SW 1271 (cell line): Measurements from ENCODE around the gene SUSD6.

Source experiments
- DNase-seq, 2 experiments: peaks; one replicate each; lab custom pipeline; 2025; lab: John Stamatoyannopoulos, UW

Gene SUSD6, protein sequence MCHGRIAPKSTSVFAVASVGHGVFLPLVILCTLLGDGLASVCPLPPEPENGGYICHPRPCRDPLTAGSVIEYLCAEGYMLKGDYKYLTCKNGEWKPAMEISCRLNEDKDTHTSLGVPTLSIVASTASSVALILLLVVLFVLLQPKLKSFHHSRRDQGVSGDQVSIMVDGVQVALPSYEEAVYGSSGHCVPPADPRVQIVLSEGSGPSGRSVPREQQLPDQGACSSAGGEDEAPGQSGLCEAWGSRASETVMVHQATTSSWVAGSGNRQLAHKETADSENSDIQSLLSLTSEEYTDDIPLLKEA

DNA sequence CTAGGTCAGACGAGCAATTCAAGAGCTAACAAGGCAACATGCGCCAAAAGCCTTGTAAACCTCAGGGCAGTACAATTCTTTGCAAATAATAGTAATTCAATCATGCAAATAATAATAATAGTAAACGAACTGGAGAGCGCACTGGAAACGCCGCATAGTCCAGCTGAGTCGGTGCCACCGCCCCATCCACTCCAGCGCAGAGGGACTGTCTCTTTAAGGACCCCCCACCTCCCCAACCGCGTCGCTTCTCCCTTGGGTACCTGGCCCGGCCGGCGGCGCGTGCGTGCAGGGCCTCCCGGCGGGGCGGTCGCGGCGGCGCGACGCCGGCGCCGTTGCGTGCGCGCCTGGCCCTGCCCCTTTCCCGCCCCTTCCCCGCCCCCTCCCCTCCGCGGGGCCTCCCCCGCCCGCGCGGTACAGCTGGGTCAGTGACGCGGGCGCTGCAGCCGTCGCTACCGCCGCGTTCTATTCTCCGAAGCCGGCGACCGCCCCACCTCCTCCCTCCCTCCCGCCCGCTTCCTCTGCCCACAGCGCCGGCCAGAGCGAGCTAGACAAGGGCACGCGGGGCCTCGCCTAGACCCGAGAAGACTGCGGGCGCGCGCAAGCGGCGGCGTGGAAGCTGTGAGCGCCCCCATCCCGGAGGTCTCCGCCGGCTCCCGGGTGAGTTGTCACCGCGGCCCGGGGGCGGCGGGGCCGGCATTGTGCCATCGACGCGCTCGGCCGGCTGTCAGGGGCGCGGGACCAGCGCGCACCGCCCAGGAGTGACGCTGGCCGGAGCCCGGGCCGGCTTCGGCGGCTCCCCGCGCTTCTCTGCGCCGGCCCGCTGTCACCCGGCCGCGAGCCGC lies at the start of gene SUSD6:
SUSD6 (plus strand) TSS at position 425 of the 842 bp plus-strand sequence. CDS start 46,997 bp downstream, outside the sequence.
- peak; percentile 45 to 93 for DNase-seq

DNA sequence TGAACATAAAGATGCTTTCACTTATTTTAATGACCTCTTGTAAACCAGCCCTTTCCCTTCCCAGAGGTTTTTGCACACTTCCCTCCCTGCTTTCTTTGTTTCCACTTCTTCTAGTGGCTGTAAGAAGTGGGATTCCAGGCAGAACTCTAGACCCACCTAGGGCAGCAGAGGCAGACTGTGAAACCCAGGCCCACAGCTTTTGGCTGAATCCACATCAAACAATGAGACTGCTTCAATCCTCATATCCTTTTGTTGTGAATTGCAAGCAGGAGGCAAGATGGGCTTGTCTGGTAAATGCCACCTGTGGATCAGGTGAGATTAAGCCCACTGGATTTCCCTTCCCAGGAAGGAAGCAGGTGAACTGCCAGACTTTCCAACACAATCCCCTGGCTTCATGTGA lies 49.5 kb upstream of the SUSD6 start:
- no peak for DNase-seq

DNA sequence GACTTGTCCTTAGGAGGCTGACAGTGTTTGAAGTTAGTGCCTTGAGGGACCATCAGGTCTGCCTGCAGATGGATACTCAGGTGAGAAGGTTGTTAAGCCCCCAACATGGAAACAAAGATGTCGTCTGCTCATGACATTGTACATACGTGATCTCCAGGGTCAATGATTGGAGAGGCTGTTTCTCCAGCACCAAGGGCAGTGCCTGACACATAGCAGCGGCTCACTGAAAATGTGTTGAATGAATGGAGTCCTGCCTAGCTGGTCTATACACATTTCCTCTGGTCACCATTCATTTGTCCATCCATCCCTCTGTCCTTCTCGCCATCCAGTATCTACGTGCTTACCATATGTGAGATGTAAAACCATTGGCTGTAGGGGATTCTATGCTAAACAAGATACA lies 43.8 kb upstream of the SUSD6 start:
- no peak for DNase-seq

DNA sequence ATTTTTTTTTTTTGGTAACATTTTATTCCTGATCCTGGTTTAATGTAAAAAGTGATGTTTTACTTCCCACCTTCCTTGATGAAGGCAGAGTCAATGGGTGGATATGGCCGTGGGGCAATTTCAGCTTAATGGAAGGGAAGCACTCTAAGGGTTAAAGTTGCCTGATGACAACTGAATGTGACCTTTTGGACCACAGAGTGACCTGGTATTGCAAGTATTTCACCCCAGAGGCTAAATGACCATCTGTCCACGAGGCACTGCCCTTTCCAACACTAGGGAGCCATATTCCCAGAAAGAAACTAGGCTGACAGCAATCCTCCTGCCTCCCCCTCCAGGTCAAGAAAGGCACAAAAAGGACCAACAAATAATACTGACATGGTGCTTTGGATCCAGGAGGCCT lies 41.5 kb upstream of the SUSD6 start:
- DNase-seq: no peak

DNA sequence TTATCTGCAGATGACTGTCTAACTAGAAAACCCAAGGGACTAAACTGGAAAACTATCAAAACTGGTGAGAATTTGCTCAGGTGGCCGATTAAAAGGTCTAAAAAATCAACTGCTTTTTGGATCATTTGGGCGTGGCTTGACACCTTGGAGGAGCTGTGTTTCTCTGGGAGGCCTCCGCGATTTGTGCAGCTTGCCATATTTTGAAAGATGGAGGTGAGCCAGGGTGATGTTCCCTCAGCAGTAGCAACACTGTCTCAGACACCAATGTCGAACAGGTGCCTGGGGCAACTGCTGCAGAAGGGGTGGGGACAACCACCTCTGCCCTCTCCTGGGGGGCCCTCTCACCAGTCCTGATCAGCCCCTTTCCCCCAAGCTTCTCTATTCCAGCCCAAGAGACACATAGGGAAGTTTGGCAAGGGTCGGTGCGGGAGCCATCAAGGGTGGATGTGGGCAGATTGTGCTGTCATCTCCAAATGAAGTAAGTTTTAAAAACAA lies 40.5 kb upstream of the SUSD6 start:
- DNase-seq: no peak

DNA sequence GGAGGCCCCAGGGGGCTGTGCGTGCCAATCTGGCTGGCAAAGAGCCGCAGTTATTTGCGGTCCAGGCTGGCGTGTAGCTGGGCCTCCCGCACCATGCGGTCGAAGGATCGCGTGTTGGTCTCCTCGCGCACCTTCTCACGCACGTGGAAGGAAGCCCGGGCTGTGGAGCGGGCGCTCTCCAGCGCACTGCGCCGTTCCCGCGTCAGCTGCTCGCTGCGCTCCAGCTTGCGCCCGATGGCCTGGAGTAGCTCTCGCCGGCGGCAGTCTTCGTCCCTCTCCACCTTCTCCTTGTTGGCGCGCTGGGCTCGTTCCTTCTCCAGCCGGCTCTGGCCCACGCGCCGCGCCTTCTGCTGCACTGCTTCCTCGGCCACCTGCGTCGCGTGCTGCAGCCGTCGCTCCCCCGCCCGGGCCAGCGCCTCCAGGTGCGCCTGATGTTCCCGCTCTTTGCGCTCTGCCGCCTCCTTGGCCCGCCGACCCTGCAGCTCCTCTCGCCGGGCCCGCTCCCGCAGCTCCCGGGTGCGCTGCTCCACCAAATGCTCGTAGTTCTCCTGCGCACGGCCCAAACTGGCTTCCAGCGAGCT lies 39.9 kb upstream of the SUSD6 start:
- DNase-seq: no peak

DNA sequence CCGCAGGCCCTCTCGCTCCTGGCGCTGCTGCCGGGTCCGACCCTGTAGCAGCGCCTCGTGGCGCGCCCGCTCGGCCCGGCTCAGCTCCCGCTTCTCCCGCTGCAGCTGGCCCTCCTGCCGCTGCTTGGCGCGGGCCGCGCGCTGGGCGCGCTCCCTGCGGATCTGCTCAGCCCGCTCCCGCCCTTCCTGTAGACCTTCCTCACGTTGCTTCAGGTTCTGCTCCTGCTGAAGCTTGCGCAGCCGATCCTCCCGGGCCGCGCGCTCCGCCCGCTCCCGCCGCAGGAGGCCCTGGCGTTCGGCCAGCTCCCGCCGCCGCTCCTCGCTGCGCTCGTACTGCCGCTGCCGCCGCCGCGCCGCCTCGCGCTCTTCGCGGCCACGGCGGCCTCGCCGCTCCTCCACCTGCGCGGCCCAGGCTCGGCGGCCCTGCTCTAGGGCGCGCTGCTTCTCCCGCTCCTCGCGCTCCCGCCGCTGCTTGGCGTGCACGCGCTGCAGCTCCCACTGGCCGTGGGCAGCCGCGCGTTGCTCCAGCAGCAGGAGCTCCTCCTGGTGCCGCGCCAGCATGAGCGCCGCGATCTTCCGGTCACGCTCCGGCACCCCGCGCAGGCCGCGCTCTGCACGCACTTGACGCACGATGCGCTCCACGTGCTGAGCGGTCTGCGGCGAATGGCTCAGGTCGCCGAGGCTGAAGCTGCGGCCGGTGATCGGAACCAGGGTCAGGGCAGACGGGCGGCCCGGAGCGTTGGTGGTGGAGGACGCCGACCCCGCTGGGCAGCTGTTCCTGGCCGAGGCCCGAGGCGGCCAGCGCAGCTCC lies 39.2 kb upstream of the SUSD6 start:
- DNase-seq: peak in 1 of 2 experiments; percentile 20

DNA sequence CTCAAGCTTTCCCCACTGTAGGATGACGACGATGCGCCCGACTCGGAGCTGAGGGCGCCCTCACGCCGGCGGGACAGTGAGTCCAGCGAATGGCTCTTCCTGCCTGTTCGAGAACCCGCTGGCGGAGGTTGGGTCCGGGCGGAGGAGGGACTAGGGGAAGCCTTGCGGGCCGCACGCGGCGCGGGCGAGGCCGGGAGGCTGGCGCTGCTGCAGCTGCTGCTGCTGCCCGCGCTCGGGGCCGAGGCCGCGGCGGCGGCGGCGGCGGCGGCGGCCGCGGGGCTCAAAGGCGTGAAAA lies 38.6 kb upstream of the SUSD6 start:
- DNase-seq: no peak

DNA sequence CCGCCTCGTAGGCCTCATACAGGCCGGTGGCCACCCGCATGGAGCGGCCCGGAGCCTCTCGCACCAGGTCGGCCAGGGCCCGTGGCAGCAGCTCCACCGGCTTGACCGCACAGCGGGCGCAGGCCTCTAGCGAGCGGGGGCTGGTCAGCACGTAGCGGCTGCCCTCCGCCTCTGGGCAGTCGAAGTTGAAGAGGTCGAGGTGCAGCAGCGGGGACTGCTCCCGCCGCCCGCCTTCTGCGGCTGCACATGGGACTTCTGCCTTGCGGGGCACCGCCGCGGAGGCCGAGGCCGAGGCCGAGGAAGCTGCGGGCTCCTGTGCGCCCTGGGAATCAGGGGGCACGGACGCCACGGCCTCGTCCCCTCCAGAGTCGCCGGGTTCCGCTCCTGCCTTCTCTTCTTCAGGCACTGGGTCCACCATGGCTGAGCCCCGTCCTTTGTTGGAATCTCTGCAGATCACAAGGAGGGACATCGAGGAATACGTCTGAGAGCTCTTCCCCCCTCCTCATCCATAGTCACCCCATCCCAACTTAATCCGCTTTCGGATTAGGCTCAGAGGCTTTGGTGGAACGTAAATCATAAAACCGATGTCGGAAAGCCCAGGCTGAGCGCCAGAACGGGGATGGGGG lies 38.1 kb upstream of the SUSD6 start:
- no peak for DNase-seq

DNA sequence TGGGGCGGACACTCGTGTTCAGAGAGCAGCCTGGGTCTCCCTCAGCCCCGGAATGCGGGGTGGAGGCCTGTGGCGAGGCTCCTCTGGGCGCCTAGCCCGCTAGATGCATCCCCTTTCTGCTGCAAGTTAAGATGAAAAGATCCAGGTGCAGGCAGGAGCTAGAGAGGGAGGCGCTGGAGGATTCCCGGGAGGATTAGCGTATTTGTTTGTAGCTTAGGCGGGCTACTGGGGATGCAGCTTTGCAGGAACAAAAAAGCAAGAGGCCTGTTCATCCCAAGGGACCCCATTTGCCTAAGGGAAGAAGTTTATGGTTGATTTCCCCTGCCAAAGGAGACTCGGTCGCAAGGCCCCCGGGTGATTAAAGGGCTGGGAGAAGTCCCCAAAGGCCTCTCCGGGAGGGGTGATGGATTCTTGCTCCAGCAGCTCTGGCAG lies 37.5 kb upstream of the SUSD6 start:
- DNase-seq: no peak

DNA sequence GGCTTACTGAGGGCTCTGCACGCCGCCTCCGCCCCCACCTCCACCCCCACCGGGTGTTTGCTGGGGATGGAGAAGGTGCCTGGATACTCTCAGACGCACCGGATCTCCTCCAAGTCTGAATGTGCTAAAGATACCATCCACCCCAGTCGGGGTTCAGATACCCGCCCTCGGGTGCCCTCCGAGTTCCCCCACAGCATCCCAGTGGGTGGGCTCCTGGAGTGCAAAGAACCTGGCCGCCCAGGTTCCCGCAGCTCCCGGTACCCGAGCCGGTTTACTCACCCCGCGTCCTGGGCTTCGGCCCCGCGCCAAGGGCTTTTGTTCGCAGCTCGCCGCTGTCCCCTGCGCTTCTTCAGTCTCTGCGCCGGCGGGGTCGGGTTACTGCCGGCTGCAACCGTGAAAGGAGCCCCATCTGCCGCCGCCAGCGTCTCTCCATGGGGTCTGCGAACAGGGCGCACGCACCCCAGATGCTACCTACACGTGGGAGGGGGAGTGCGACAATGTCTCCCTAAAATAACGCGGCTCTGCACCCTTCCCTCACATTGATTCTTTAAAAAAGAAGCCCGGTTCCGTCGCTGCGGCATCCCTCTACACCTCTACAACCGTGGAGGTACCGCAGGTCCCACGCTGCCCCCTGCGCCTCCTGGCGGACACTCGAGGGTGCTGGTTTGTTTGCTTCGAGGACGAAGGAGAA lies 37.0 kb upstream of the SUSD6 start, which contains the start of gene CCDC177:
CCDC177 (minus strand) TSS at position 609 of the 691 bp plus-strand sequence. CDS start 1,249 bp downstream, outside the sequence.
- DNase-seq: peak in 1 of 2 experiments; percentile 42

DNA sequence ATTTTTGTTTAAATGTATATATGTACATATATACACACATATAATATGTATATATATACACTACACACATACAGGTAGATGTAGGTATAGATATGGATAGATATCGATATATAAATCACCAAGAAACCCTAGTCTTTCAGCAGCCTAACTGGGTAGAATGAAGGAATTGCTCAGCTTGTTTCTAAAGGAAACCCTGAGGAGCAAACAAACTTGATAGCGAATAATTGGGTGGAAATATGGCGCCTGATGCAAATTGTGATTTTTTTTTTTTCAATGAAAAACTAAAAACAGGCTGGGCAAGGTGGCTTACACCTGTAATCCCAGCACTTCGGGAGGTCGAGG lies 36.5 kb upstream of the SUSD6 start:
- no peak for DNase-seq

DNA sequence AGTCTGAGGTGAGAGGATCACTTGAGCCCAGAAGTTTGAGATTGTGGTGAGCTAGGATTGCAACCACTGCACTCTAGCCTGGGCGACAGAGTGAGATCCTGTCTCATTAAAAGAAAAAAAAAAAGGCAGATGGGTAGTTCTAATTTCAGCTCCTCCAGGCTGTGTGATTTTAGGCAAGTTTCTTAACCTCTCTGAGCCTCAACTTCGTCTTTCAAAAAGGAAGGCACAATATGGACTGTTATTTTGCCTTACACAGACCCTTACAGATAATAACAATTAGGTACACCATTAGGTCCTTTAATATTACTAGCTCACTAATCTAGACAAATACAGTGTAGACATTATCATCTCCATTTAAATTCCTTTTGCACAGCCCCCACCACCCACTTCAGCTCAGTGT lies 31.9 kb upstream of the SUSD6 start:
- no peak for DNase-seq

DNA sequence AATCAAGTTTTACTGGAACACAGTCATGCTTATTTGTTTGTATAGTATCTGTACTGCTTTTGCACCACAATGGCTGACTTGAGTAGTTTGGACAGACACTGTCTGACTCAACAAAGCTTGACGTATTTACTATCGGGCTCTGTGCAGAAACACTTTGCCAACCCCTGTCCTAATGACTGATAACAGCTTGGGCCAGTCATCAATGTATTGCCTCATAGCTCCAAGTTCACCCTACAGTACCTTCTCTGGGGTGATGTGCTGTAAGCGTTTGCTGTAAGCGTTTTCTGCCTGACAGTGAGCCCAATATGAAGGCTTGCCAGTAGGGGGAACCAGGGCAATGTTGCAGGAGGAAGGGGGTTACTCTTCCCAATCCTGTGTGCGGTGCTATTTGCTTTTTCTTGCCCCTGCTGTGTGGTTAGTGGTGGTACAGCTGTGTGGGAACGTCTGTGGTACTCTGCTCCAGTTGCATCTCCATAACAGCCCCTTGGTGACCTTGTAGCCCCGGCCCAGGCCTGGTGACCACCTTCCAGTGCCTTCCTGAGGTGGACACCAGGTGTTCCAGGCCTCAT lies 31.3 kb upstream of the SUSD6 start:
- DNase-seq: peak in 1 of 2 experiments; percentile 10

DNA sequence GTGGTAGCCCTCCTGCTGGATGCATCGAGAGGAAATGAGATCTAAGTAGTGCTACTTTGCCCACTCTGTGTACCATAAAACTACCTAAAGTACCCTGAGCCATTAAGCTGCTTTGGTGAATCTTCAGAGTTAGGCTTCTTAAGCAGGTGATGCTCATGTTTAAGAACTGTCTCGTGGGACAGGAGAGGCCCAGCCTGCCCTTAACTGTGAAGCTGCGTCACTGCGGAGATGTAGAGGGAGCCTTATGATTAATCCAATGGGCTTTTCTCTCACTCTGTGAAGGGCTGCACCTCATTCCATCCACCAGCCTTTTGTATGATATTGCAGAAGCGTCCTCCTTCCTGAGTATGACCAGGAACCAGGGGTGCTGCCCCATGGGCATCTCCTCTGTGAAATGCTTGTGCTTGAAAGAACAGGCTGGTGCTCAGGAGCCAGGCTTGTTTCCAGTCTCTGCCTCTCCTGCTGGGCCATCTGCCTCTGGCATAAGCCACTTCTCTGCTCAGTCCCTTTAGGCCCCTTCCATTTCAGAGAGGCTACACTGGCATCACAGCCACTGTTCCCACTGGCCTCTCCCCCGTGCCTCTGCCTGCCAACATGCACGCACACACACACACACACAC lies 30.0 kb upstream of the SUSD6 start:
- DNase-seq: no peak

DNA sequence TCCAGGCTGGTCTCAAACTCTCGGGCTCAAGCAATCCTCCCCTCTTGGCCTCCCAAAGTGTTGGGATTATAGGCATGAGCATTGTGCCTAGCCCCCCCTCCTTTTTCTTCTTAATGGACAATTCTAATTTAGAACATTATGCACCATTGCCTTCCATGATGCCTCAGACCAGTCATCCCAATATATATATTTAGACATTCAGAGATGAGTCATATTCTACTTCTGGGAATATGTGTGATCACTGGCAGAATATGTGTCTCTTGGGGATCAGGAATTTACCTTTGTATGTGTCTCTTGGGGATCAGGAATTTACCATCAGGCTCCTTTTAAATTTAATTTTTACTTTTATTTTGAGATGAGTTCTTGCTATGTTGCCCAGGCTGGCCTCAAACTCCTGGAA lies 29.2 kb upstream of the SUSD6 start:
- DNase-seq: no peak

DNA sequence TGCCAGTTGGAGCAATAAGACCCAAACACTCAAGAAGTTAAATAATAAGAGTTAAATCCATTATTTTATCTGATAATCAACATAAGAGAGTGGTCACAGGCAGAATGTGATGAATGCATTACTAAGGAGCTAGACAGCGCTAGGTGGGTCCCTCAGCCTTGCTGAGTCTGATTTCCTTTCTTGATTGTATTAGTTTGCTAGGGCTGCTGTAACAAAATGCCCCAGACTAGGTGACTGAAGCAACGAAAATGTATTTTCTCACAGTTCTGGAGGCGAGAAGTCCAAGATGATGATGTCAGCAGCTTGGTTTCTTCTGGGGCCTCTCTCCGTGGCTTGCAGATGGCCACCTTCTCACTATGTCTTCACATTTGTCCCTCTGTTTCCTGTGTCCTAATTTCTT lies 28.6 kb upstream of the SUSD6 start:
- DNase-seq: no peak

DNA sequence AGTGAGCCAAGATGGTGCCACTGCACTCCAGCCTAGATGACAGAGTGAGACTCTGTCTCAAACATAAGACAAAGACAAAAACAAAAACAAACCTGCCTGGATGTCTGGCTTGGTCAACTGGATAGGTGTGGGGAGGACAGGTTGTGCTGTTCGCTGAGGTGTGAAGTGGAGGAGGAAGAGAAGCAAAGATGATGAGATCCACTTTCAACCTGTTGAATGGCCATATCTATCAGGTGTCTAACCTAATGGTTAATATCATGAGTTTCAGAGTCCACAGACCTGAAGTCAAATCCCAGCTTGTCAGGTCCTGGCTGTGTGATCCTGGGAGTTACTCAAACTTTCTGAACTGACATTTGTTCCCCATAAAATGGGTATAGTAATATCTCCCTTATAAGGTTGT lies 27.0 kb upstream of the SUSD6 start:
- no peak for DNase-seq

DNA sequence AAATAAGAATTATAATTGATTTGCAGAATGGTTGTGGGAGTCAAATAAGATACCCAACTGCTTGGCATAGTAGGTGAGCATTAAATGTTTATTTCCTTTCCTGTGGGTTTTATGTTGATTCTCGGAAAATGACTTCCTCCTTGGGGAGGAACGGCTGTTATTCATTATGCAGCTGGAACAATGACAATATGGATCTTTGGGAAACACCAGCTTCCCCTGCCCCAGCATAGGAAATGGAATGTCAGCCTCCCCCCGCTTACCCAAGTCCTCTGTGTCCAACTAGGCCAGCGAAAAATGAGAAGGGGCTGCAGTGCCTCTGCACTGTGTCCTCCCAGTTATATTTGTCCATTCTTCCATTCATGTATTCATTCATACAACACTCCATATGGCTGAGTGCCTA lies 25.0 kb upstream of the SUSD6 start:
- DNase-seq: no peak

DNA sequence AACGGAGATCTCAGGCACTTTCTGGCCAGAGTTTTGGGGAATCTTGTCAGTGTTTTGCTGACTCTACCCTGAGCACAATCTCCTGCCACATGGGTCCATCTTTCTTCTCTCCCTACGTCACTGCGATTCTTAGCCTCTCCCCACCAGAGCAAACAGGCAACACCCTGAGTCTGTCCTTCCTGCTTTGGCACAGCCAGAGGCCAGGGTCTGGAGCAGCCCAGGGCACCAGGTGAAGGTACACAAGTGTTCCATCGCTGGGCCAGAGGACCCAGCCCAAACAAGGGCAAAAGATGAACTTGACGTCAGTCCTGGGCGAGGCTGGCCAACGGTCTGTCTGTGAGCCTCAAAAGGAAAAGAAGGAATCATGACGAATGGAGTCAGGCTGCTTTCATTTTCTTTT lies 24.0 kb upstream of the SUSD6 start:
- DNase-seq: no peak
